Memory B cell (primary cell): Measurements from ENCODE around the gene AARS2.

Experiments used
- ATAC-seq: fragments of 150-1000 bp; cut with Tn5 transposase; 2 replicates; pipeline ENCODE4 v1.10.0; 2021; ENCODE audit warnings: low read depth, mild to moderate bottlenecking, moderate library complexity
- DNase-seq, 2 donors: peaks; one replicate each; pipeline ENCODE4 v3.0.0; 2022; ENCODE audit warnings: low spot score in 2 of 2
- H3K27ac Mint-ChIP-seq: one replicate; pipeline ENCODE4 v1.8.0; 2022; ENCODE audit warnings: mild to moderate bottlenecking, moderate library complexity, mixed read lengths
- H3K27me3 Mint-ChIP-seq: one replicate; pipeline ENCODE4 v1.8.0; 2022; ENCODE audit warnings: mixed read lengths
- H3K36me3 Mint-ChIP-seq: one replicate; pipeline ENCODE4 v1.8.0; 2022; ENCODE audit warnings: mild to moderate bottlenecking, mixed read lengths
- H3K4me1 Mint-ChIP-seq: one replicate; pipeline ENCODE4 v1.8.0; 2022; ENCODE audit warnings: mixed read lengths
- H3K4me3 Mint-ChIP-seq: one replicate; pipeline ENCODE4 v1.8.0; 2022; ENCODE audit warnings: mild to moderate bottlenecking, moderate library complexity, mixed read lengths
- H3K9me3 Mint-ChIP-seq: one replicate; pipeline ENCODE4 v1.8.0; 2022; ENCODE audit warnings: mixed read lengths

AARS2 gene

DNA sequence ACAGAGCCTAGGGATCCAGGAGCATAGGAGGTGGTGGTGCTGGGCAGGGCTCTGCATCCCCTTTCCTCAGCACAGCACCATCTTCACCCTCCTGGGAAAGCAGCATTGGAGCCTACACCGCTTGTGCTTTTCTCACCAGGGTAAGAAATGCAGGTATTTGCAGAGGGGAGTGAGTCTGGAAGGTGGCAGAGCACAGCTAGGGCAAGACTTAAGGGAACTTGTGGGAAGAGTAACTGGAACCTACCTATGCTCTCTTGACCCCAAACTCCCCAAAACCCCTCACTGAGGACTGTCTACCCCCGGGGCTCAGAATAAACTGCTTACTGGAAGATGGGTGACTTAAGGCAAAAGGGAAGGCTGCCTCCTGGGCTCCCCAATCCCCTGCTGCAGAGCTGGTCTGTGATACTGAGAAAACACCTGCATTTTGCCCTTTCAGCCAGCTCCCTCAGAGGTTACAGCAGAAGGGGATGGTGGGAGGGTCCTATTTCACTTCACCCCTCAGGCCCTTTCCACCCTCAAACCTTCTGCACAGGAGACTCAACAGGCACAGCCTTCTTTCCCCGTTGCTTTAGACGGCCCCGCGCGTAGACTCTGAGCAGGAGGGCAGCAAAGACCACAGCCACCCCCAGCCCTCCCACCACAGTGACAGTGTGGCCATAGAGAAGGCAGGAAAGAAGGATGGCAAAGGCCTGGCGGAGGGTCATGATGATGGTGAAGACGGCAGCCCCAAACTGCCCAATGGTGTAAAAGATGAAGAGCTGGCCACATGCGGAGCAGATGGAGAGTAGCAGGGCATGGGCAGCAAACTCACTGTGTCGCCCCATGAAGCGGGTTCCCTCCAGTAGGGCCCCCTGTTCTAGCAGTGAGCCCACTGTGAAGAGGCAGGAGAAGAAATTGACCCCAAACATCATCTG lies 58.7 kb downstream of the AARS2 start:
- H3K4me1 Mint-ChIP-seq, result peaks cover 53% of the 10 kb centered on the region
- no peaks in the 10 kb centered on the region for H3K9me3 Mint-ChIP-seq
- H3K27me3 Mint-ChIP-seq, result no peaks in the 10 kb centered on the region
- H3K4me3 Mint-ChIP-seq, result peak overlapping the region; percentile 10
- DNase-seq (no peak), ATAC-seq (no peak)
- peaks cover 31% of the 10 kb centered on the region for H3K36me3 Mint-ChIP-seq
- H3K27ac Mint-ChIP-seq, result peak overlapping the region; percentile 94

DNA sequence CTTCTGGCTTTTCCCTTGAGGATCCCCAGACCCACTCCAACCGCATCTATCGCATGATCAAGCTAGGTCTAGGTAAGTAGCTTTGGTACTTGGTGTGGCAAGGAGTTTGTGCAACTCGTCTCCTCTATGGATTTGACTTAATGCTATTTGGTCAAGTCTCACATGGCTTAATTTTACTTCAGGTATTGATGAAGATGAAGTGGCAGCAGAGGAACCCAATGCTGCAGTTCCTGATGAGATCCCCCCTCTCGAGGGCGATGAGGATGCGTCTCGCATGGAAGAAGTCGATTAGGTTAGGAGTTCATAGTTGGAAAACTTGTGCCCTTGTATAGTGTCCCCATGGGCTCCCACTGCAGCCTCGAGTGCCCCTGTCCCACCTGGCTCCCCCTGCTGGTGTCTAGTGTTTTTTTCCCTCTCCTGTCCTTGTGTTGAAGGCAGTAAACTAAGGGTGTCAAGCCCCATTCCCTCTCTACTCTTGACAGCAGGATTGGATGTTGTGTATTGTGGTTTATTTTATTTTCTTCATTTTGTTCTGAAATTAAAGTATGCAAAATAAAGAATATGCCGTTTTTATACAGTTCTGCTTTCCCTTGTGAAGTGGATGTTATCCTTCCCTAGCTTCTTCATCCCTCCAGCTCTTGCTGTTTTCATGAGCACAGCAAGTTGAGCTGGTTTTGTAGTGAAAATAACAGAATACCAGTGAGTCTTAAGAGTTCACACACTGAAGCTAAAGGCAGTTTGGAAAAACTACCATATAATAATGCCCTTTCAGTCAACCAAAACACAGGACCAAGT lies 59.6 kb downstream of the AARS2 start:
- DNase-seq, result peak in 1 of 2 donors; percentile 59
- ATAC-seq, result peak; percentile 16
- peaks cover 55% of the 10 kb centered on the region for H3K4me1 Mint-ChIP-seq
- H3K9me3 Mint-ChIP-seq, result no peaks in the 10 kb centered on the region
- no peaks in the 10 kb centered on the region for H3K27me3 Mint-ChIP-seq
- peak overlapping the region; percentile 94 for H3K27ac Mint-ChIP-seq
- H3K4me3 Mint-ChIP-seq, result no peak overlapping the region
- peaks cover 34% of the 10 kb centered on the region for H3K36me3 Mint-ChIP-seq

DNA sequence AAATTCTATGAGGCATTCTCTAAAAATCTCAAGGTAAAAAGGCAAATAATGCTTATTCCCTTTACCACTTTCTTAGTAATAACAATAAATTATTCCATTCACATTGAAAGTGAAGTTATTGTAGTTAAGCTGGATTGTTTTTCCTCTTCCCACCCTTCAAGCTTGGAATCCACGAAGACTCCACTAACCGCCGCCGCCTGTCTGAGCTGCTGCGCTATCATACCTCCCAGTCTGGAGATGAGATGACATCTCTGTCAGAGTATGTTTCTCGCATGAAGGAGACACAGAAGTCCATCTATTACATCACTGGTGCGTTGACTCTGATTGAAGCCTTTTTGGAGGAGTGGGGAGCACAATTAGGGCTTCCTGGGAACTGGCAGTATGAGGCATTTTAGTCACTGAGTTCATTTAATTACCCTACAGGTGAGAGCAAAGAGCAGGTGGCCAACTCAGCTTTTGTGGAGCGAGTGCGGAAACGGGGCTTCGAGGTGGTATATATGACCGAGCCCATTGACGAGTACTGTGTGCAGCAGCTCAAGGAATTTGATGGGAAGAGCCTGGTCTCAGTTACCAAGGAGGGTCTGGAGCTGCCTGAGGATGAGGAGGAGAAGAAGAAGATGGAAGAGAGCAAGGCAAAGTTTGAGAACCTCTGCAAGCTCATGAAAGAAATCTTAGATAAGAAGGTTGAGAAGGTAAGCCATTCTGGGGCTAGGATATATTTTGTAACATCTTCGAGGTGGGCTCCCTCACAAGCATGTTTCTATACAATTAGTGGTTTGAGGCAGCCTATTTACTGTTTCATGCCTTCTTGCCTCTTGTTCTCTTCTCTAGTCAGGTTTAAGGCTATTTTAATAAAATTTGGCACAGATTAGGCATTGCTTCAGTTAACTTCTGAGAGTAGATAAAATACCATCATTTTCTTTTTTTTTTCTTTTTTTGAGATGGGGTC lies 61.3 kb downstream of the AARS2 start:
- Mint-ChIP-seq H3K4me3 (no peak overlapping the region), H3K27ac (peak overlapping the region; percentile 12), H3K36me3 (peaks cover 36% of the 10 kb centered on the region), H3K4me1 (peaks cover 51% of the 10 kb centered on the region), H3K27me3 (no peaks in the 10 kb centered on the region), H3K9me3 (no peaks in the 10 kb centered on the region)
- DNase-seq (no peak), ATAC-seq (no peak)

- DNase-seq (no peak), ATAC-seq (no peak)
- H3K27ac Mint-ChIP-seq, result no peak overlapping the region
- H3K4me1 Mint-ChIP-seq, result peaks cover 44% of the 10 kb centered on the region
- no peaks in the 10 kb centered on the region for H3K27me3 Mint-ChIP-seq
- H3K4me3 Mint-ChIP-seq, result no peak overlapping the region
- H3K9me3 Mint-ChIP-seq, result no peaks in the 10 kb centered on the region
- H3K36me3 Mint-ChIP-seq, result peaks cover 36% of the 10 kb centered on the region
Measured at GRCh38 chr6:44250718-44251123, 62.4 kb downstream of the AARS2 start.

- no peak overlapping the region for H3K4me3 Mint-ChIP-seq
Measured at GRCh38 chr6:44250067-44250717, 63.0 kb downstream of the AARS2 start.

More at GRCh38 chr6:44250067-44250717, 63.0 kb downstream of the AARS2 start:
- peak overlapping the region; percentile 58 for H3K27ac Mint-ChIP-seq
- DNase-seq, result no peak
- H3K27me3 Mint-ChIP-seq, result no peaks in the 10 kb centered on the region
- H3K4me1 Mint-ChIP-seq, result peaks cover 43% of the 10 kb centered on the region
- H3K9me3 Mint-ChIP-seq, result no peaks in the 10 kb centered on the region
- H3K36me3 Mint-ChIP-seq, result peaks cover 36% of the 10 kb centered on the region
- ATAC-seq, result no peak
